Transverse colon (tissue), 4 donors: Measurements from ENCODE around the gene RPL11. TPM values are rescaled to one million over a fixed set of nuclear protein-coding genes. Genes with fewer than 3 reads are reported as not detected.
"Not testable (repeated sequence)": the region's sequence is repeated elsewhere in the genome, so short reads cannot be mapped to it uniquely, and the experiment has no call there.

ENCODE experiments used
- DNase-seq: peaks from one replicate; pipeline ENCODE4 v3.0.0-alpha.2; 2019
- H3K27ac ChIP-seq, 4 donors: fragments of 200-600 bp; sonication (generic); 2 replicates each; pipeline ENCODE4 v1.5.1; 2016 to 2018; ENCODE audit warnings: inconsistent platforms in 4 of 4
- H3K27me3 ChIP-seq: fragments of 200-600 bp; sonication (generic); 2 replicates; pipeline ENCODE4 v1.5.1; 2017; ENCODE audit warnings: inconsistent platforms
- H3K36me3 ChIP-seq, 4 donors: fragments of 200-600 bp; sonication (generic); 2 replicates each; pipeline ENCODE4 v1.5.1; 2017 to 2019; ENCODE audit warnings: inconsistent platforms in 4 of 4
- H3K4me1 ChIP-seq, 4 donors: fragments of 200-600 bp; sonication (generic); 2 replicates each; pipeline ENCODE4 v1.5.1; 2017 to 2020; ENCODE audit warnings: inconsistent platforms in 4 of 4
- H3K4me3 ChIP-seq, 4 donors: fragments of 200-600 bp; sonication (generic); 1 replicate in 1 of 4; 2 replicates in 3 of 4; pipeline versions ENCODE4 v1.5.1 to v1.6.1; 2017 to 2019; ENCODE audit warnings: inconsistent platforms in 4 of 4
- H3K9me3 ChIP-seq, 2 donors: fragments of 200-600 bp; sonication (generic); 2 replicates each; pipeline ENCODE4 v1.5.1; 2017 to 2019; ENCODE audit warnings: inconsistent platforms in 2 of 2
- EP300 ChIP-seq: sonication (generic); formaldehyde crosslinking; IDR thresholded peaks from one replicate; pipeline ENCODE4 v1.6.1; 2017; ENCODE audit warnings: antibody characterized with exemption, low read depth
- POLR2A ChIP-seq: fragments of 450-650 bp; IDR thresholded peaks from one replicate; pipeline ENCODE4 v1.6.1; 2016; ENCODE audit warnings: antibody characterized with exemption, mild to moderate bottlenecking, moderate library complexity
- POLR2AphosphoS5 ChIP-seq, 3 donors: sonication (generic); formaldehyde crosslinking; IDR thresholded peaks; one replicate each; pipeline ENCODE4 v1.6.1; 2016; ENCODE audit warnings: antibody characterized with exemption in 3 of 3
- WGBS, 2 donors: methylation state at CpG; one replicate each; pipeline ENCODE4 v1.1.5; 2018; ENCODE audit warnings: low coverage in 1 of 2; 5-methylcytosine and 5-hydroxymethylcytosine counted together
- in situ Hi-C, 4 donors: fragments of 200-750 bp; cut with MboI; loops; one replicate each; pipeline versions ENCODE4 v1.15.0 to v1.15.1; 2017; ENCODE audit warnings: low sequenced_read_pairs in 3 of 4, low pct_ligation_motif_present in 1 of 4, low pct_unique_long_range_greater_than_20kb in 1 of 4
- intact Hi-C: fragments of 100-400 bp; cut with DNase I; formaldehyde crosslinking; loops from one replicate; pipeline ENCODE4 v1.15.1; 2023; ENCODE audit warnings: low total_unique reads
- total RNA-seq, 4 donors: library from RNA; depleted of rRNA; stranded (reverse); fragments of >200 nt; gene quantifications; one replicate each; pipeline ENCODE4 v1.1.0, GENCODE V29; 2016
- TF ChIP-seq, protein P1 (sequence below), 5 experiments: fragments of 200-600 bp in 3 of 5; fragments of 450-650 bp in 2 of 5; sonication (generic) in 3 of 5; IDR thresholded peaks; 1 replicate in 2 of 5; 2 replicates in 3 of 5; pipeline ENCODE4 v1.5.1; 2016 to 2017; ENCODE audit warnings: antibody characterized with exemption in 5 of 5, inconsistent platforms in 3 of 5, mild to moderate bottlenecking in 2 of 5, moderate library complexity in 1 of 5

RPL11 gene
- total RNA-seq, 4 donors from 2014 or later = 382 to 822 (median 494) TPM

- Histone ChIP-seq H3K27ac (peak overlapping the region; percentile 23 to 65 (median 52)), H3K4me1 (peaks cover 7 to 26% (median 21%) of the 10 kb centered on the region in 4 donors), H3K36me3 (no peaks in the 10 kb centered on the region), H3K27me3 (no peaks in the 10 kb centered on the region), H3K4me3 (no peak overlapping the region), H3K9me3 (no peaks in the 10 kb centered on the region)
- TF ChIP-seq POLR2AphosphoS5 (IDR thresholded peaks at IDR 0.05) (peak in 1 of 3 donors; percentile 31), EP300 (no peak)
- intact Hi-C loops (no loop called here), in situ Hi-C loops (no loop called here)
- 13 to 29% methylated on average over 4 to 9 of the region's 9 CpGs for WGBS, 2 donors
- DNase-seq = peak; percentile 63
Measured at GRCh38 chr1:23727362-23727811, 35.8 kb downstream of the RPL11 start.

DNA sequence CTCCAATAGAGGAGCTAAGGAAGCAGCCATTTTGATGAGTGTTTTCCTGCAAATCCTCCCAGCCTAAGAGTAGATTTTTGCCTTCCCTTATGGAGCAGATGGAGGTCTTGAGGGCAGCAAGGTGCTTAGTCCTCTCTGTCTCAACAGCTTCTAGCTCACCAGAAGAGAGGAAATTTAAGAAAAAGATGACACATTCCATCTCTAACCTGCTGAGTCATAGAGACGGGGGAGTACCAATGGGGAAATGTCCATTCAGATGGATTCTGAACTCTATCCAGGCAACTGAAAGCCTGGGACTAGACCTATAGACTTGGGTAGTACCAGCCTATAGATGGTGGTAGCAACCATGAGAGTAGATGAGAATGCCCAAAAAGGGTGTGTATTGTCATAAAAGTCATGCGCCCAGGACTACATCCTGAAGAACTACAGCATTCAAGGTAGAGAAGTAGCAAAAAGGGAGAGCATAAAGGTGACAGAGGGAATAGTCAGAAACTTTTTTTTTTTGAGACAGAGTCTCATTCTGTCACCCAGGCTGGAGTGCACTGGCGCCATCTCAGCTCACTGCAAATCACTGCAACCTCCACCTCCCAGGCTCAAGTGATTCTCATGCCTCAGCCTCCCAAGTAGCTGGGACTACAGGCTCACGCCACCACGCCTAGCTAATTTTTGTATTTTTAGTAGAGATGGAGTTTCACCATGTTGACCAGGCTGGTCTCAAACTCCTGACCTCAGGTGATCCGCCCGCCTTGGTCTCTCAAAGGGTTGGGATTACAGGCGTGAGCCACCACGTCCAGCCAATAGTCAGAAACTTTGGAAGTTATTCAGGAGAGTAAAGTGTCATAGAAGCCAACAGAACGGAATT is 41.0 kb downstream of the RPL11 start:
- Histone ChIP-seq H3K27me3 (no peaks in the 10 kb centered on the region), H3K4me1 (peaks cover 2 to 22% (median 14%) of the 10 kb centered on the region in 4 donors), H3K9me3 (no peaks in the 10 kb centered on the region), H3K27ac (peak overlapping the region in 1 of 4 donors; percentile 53), H3K36me3 (no peaks in the 10 kb centered on the region), H3K4me3 (no peak overlapping the region)
- in situ Hi-C loops (no loop called here), intact Hi-C loops (no loop called here)
- TF ChIP-seq POLR2A (no peak), EP300 (no peak), POLR2AphosphoS5 (IDR thresholded peaks at IDR 0.05) (no peak)
- TF ChIP-seq, protein P1, sequence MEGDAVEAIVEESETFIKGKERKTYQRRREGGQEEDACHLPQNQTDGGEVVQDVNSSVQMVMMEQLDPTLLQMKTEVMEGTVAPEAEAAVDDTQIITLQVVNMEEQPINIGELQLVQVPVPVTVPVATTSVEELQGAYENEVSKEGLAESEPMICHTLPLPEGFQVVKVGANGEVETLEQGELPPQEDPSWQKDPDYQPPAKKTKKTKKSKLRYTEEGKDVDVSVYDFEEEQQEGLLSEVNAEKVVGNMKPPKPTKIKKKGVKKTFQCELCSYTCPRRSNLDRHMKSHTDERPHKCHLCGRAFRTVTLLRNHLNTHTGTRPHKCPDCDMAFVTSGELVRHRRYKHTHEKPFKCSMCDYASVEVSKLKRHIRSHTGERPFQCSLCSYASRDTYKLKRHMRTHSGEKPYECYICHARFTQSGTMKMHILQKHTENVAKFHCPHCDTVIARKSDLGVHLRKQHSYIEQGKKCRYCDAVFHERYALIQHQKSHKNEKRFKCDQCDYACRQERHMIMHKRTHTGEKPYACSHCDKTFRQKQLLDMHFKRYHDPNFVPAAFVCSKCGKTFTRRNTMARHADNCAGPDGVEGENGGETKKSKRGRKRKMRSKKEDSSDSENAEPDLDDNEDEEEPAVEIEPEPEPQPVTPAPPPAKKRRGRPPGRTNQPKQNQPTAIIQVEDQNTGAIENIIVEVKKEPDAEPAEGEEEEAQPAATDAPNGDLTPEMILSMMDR (IDR thresholded peaks at IDR 0.05) = no peak
- no peak for DNase-seq
- WGBS, 2 donors = 86 to 88% methylated on average over 6 to 10 of the region's 10 CpGs

GRCh38 chr1:23733281-23733680 is 41.7 kb downstream of the RPL11 start:
- WGBS, 2 donors = 50 to 65% methylated on average over 4 to 5 of the region's 5 CpGs
- DNase-seq = peak; percentile 45
- not testable (repeated sequence) for H3K4me3 ChIP-seq

DNA sequence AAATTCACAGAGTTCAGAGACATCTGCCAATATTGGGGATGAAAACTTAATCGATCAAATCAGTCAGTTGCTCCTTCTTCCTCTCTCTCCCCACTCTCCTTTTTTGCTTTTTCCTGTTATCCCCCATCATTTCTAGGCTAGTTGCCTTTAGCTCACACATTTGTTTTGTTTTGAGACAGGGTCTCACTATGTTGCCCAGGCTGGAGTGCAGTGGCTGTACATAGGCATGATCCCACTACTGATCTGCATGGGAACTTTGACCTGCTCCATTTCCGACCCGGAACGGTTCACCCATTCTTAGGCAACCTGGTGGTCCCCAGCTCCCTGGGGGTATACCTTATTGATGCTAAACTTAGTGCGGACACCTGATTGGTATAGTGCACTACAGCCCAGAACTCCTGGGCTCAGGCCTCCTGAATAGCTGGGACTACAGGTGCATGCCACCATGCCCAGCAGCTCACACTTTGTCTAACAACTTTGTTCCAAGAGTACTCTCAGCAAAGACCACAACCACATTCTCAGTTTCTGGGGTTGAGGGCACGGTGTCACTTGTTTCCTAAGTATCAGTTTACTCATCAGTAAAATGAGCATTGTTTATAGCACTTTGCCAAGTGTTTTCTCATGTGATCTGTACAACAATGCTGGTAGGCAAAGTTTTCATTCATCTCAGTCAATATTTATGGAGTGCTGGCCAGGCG is 45.0 kb downstream of the RPL11 start:
- peaks cover 0 to 9% (median 0%) of the 10 kb centered on the region in 4 donors for H3K4me1 ChIP-seq
- DNase-seq = no peak
- in situ Hi-C loops = no loop called here
- H3K27me3 ChIP-seq = no peaks in the 10 kb centered on the region
- H3K9me3 ChIP-seq = no peaks in the 10 kb centered on the region
- intact Hi-C loops = no loop called here
- H3K36me3 ChIP-seq = no peaks in the 10 kb centered on the region
- 91 to 95% methylated on average over 7 of the region's 7 CpGs for WGBS, 2 donors
- no peak for TF ChIP-seq POLR2A
- no peak overlapping the region for H3K27ac ChIP-seq
- H3K4me3 ChIP-seq = no peak overlapping the region

More at GRCh38 chr1:23733281-23733680, 41.7 kb downstream of the RPL11 start:
- H3K9me3 ChIP-seq, H3K36me3 ChIP-seq, H3K27me3 ChIP-seq, intact Hi-C loops, in situ Hi-C loops: not testable (repeated sequence)
- H3K27ac ChIP-seq = peak overlapping the region in 1 of 4 donors; percentile 53
- peaks cover 0 to 15% (median 7%) of the 10 kb centered on the region in 4 donors for H3K4me1 ChIP-seq

GRCh38 chr1:23741609-23742008 is 50.0 kb downstream of the RPL11 start:
- Histone ChIP-seq H3K36me3 (no peaks in the 10 kb centered on the region), H3K4me3 (no peak overlapping the region), H3K27ac (no peak overlapping the region), H3K4me1 (peaks cover 9 to 22% (median 18%) of the 10 kb centered on the region in 4 donors), H3K27me3 (no peaks in the 10 kb centered on the region), H3K9me3 (no peaks in the 10 kb centered on the region)
- TF ChIP-seq, protein P1 (IDR thresholded peaks at IDR 0.05) = no peak
- TF ChIP-seq POLR2AphosphoS5 (IDR thresholded peaks at IDR 0.05) (no peak), EP300 (no peak), POLR2A (no peak)
- intact Hi-C loops (no loop called here), in situ Hi-C loops (loop anchor here in 1 of 4 donors (10.0 kb wide), 1 partner anchor 47 kb away; the partner anchor contains the start of gene RPL11)
- 86 to 100% methylated on average over 3 to 5 of the region's 5 CpGs for WGBS, 2 donors
- no peak for DNase-seq
